Right lobe of liver (tissue), 4 donors: ENCODE results near the gene GPBAR1.

Source experiments
- CTCF ChIP-seq, 4 donors: fragments of 200-600 bp in 3 of 4; fragments of 450-650 bp in 1 of 4; IDR thresholded peaks; one replicate each; pipeline versions ENCODE4 v1.5.1 to v1.8.0; 2016 to 2022; ENCODE audit warnings: antibody characterized with exemption in 4 of 4, mild to moderate bottlenecking in 2 of 4
- POLR2A ChIP-seq: fragments of 450-650 bp; IDR thresholded peaks from one replicate; pipeline ENCODE4 v1.6.1; 2017; ENCODE audit warnings: antibody characterized with exemption, mild to moderate bottlenecking
- donor health status: DM: no; HTN: no; CAD: no.
- donor health status: DM: no; HTN: no; CAD: no.
- donor health status: DM: no; HTN: yes; CAD: no.

- TF ChIP-seq CTCF (IDR thresholded peaks at IDR 0.05) (no peak), POLR2A (no peak)
Measured at GRCh38 chr2:218267259-218267658, 6.4 kb downstream of the GPBAR1 start.
